Glutamatergic neuron (in vitro differentiated cells): ENCODE results near the gene RAI2. TPM values are rescaled to one million over a fixed set of nuclear protein-coding genes. Genes with fewer than 3 reads are reported as not detected.

Experiments
- DNase-seq: peaks from one replicate; pipeline ENCODE4 v3.0.0; 2022
- H3K27ac Mint-ChIP-seq: one replicate; pipeline ENCODE4 v1.8.0; 2020; ENCODE audit warnings: mild to moderate bottlenecking, mixed read lengths, inconsistent platforms; ENCODE audit not compliant: unreplicated experiment
- H3K27me3 Mint-ChIP-seq: one replicate; pipeline ENCODE4 v1.8.0; 2020; ENCODE audit warnings: mild to moderate bottlenecking, moderate library complexity, mixed read lengths, inconsistent platforms; ENCODE audit not compliant: unreplicated experiment
- H3K36me3 Mint-ChIP-seq: one replicate; pipeline ENCODE4 v1.8.0; 2020; ENCODE audit warnings: mild to moderate bottlenecking, mixed read lengths, inconsistent platforms; ENCODE audit not compliant: unreplicated experiment
- H3K4me1 Mint-ChIP-seq: one replicate; pipeline ENCODE4 v1.8.0; 2020; ENCODE audit warnings: mild to moderate bottlenecking, low read depth, mixed read lengths, inconsistent platforms; ENCODE audit not compliant: unreplicated experiment
- H3K4me3 Mint-ChIP-seq: one replicate; pipeline ENCODE4 v1.8.0; 2020; ENCODE audit warnings: mild to moderate bottlenecking, mixed read lengths, inconsistent platforms; ENCODE audit not compliant: unreplicated experiment
- H3K9me3 Mint-ChIP-seq: one replicate; pipeline ENCODE4 v1.8.0; 2020; ENCODE audit warnings: mild to moderate bottlenecking, moderate library complexity, mixed read lengths, inconsistent platforms; ENCODE audit not compliant: unreplicated experiment
- total RNA-seq: library from RNA; stranded (reverse); fragmentation: NEBNext Ultra II Directional; extraction: Animal tissue kit (Norgen Biotek cat#: 25700); gene quantifications from one replicate; pipeline ENCODE4 v1.2.1, GENCODE V29; 2021; ENCODE audit not compliant: unreplicated experiment
- TF ChIP-seq, protein P1 (sequence below): fragments of 200-600 bp; sonication (generic); IDR thresholded peaks from one replicate; pipeline ENCODE4 v1.5.0; 2021; ENCODE audit not compliant: partially characterized antibody, unreplicated experiment

Gene RAI2
- total RNA-seq, 1 donor from 2014 or later: 1.4 TPM

DNA sequence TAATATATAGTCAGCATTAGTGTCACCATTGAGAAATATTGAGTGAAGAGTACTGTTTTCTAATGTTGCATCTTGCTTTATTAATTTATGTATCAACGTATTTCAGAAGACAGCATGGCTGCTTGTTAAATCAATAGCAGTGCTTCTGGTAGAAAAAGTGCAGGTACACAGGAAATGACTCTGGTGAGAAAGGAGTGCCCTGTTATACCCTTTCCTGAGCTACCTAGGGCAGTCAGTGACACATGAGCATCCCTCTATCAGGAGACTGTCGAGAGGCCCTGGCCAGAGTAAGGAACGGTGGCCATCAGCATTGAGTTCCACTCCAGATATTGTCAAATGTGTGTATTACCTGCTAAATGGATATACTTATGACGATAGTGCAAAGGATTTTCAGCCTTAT, 81.7 kb downstream of the RAI2 start:
- TF ChIP-seq, protein P1, sequence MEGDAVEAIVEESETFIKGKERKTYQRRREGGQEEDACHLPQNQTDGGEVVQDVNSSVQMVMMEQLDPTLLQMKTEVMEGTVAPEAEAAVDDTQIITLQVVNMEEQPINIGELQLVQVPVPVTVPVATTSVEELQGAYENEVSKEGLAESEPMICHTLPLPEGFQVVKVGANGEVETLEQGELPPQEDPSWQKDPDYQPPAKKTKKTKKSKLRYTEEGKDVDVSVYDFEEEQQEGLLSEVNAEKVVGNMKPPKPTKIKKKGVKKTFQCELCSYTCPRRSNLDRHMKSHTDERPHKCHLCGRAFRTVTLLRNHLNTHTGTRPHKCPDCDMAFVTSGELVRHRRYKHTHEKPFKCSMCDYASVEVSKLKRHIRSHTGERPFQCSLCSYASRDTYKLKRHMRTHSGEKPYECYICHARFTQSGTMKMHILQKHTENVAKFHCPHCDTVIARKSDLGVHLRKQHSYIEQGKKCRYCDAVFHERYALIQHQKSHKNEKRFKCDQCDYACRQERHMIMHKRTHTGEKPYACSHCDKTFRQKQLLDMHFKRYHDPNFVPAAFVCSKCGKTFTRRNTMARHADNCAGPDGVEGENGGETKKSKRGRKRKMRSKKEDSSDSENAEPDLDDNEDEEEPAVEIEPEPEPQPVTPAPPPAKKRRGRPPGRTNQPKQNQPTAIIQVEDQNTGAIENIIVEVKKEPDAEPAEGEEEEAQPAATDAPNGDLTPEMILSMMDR: no peak
- H3K4me3 Mint-ChIP-seq: no peak overlapping the region
- no peak overlapping the region for H3K27ac Mint-ChIP-seq
- H3K9me3 Mint-ChIP-seq: peaks cover 2% of the 10 kb centered on the region
- H3K36me3 Mint-ChIP-seq: no peaks in the 10 kb centered on the region
- DNase-seq: no peak
- no peaks in the 10 kb centered on the region for H3K4me1 Mint-ChIP-seq
- H3K27me3 Mint-ChIP-seq: no peaks in the 10 kb centered on the region

DNA sequence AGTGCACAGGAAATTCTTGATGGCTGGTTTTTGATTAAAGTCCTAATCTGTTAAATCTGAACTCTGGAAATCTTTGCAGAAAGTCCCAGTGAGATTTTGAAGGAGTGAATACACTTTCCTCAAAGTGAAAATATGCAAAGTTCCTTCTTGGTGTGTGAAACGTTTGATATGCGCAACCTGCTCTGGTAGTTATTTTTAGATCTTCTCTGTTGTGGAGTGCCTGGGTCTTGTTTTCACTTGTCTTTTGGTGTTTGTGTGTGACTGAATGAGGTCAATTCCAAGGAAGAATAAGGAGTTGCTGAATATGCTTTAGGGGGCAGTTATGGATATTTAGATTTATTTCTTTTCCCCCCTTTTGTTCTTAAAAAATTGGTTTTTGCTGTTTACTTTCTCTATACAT, 82.1 kb downstream of the RAI2 start:
- no peak overlapping the region for H3K4me3 Mint-ChIP-seq
- TF ChIP-seq, protein P1: no peak
- no peak for DNase-seq
- H3K9me3 Mint-ChIP-seq: peaks cover 2% of the 10 kb centered on the region
- H3K27ac Mint-ChIP-seq: no peak overlapping the region
- no peaks in the 10 kb centered on the region for H3K4me1 Mint-ChIP-seq
- H3K36me3 Mint-ChIP-seq: no peaks in the 10 kb centered on the region
- H3K27me3 Mint-ChIP-seq: no peaks in the 10 kb centered on the region

DNA sequence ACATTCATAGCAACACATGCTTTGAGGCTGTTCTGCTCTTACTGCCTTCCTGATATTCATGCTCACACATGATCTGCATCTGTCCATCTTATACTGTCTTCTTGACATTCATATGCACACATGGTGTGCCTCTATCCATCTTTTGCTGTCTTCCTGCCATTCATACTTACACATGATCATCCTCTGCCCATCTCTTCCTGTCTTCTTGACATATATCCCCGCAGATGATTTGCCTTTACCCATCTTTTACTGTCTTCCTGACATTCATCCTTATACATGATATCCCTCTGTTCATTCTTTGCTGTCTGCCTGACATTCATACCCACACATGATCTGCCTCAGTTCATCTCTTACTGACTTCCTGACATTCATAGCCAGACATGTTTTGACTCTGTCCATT, 87.0 kb downstream of the RAI2 start:
- Mint-ChIP-seq H3K9me3 (no peaks in the 10 kb centered on the region), H3K27ac (no peak overlapping the region), H3K4me3 (no peak overlapping the region), H3K36me3 (no peaks in the 10 kb centered on the region), H3K4me1 (no peaks in the 10 kb centered on the region), H3K27me3 (no peaks in the 10 kb centered on the region)
- TF ChIP-seq, protein P1: no peak
- no peak for DNase-seq

DNA sequence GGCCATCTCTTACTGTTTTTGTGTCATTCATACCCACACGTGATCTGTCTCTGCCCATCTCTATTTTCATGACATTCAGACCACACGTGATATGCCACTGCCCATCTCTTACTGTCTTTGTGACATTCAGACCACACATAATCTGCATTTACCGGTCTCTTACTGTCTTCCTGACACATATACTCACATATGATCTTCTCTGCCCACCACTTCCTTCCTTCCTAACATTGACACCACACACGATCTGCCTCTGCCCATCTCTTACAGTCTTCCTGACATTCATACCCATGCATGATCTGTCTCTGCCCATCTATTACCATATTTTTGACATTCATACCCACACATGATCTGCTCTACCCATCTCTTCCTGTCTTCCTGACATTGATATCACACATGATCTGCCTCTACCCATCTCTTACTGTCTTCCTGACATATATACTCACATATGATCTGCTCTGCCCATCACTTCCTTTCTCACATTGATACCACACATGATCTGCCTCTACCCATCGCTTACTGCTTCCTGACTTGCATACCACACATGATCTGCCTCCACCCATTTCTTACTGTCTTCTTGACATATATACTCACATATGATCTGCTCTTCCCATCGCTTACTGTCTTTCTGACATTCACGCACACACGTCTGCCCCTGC, 87.7 kb downstream of the RAI2 start:
- Mint-ChIP-seq H3K36me3 (no peaks in the 10 kb centered on the region), H3K4me1 (no peaks in the 10 kb centered on the region), H3K27me3 (no peaks in the 10 kb centered on the region), H3K4me3 (no peak overlapping the region), H3K9me3 (no peaks in the 10 kb centered on the region), H3K27ac (no peak overlapping the region)
- TF ChIP-seq, protein P1: no peak
- no peak for DNase-seq

DNA sequence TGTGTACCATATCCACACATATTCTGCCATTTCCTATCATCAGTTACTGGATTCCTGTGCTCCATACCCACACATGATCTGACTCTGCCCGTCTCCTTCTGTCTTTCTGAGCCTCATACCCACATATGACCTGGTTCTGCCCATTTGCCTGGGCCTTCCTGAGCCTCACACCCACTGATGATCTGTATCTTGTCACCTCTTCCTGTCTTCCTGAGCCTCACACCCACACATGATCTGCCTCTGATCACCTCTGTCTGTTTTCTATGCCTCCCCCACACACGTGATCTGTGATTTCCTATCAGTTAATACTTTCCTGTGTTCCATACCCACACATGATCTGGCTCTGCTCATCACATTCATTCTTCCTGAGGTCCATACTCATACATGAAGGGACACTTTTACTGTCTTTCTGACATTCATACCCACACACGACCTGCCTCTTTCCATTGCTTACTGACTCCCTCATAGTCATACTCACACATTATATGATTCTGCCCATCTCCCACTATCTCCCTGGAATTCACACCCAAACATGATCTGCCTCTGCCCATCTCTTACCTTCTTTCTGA, 91.3 kb downstream of the RAI2 start:
- H3K27me3 Mint-ChIP-seq: no peaks in the 10 kb centered on the region
- no peaks in the 10 kb centered on the region for H3K9me3 Mint-ChIP-seq
- no peaks in the 10 kb centered on the region for H3K36me3 Mint-ChIP-seq
- DNase-seq: no peak
- no peak overlapping the region for H3K27ac Mint-ChIP-seq
- TF ChIP-seq, protein P1: no peak
- no peak overlapping the region for H3K4me3 Mint-ChIP-seq
- no peaks in the 10 kb centered on the region for H3K4me1 Mint-ChIP-seq
